ENCODE data around the gene DNHD1. TPM values are rescaled to one million over a fixed set of nuclear protein-coding genes. Genes with fewer than 3 reads are reported as not detected.

The DNHD1 gene
- total RNA-seq, 4 donors from 2014 or later = 9.9 to 30.3 (median 14.3) TPM

DNA sequence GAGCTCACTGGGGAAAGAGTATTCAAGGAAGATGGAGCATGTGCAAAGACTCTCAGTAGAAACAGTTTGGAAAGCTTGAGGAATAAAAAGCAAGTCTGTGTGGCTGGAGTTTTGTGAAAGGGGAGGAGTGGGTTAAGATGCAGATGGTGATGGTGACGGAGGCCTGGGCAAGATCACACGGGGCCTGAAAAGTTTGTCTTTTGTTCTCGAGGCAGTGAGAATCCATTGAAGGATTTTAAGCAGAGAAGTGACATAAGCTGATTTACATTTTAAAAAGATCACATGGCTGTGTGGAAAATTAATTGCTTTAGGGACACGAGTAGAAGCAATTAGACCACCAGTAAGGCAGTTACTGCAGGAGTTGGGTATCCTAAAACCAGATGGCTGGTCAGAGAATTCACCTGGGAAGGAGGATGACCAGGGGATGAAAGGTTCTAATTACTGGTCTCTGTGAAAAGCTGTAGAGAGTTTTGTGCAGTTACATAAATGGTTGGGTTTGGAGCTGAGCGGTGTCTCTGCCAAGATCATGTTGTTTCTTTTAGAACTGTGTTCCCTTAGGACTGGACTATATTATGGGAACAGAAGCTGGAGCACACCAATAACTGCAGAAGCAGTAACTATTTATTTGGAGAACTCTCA is 99.3 kb downstream of the DNHD1 start:
- TF ChIP-seq, protein P1, sequence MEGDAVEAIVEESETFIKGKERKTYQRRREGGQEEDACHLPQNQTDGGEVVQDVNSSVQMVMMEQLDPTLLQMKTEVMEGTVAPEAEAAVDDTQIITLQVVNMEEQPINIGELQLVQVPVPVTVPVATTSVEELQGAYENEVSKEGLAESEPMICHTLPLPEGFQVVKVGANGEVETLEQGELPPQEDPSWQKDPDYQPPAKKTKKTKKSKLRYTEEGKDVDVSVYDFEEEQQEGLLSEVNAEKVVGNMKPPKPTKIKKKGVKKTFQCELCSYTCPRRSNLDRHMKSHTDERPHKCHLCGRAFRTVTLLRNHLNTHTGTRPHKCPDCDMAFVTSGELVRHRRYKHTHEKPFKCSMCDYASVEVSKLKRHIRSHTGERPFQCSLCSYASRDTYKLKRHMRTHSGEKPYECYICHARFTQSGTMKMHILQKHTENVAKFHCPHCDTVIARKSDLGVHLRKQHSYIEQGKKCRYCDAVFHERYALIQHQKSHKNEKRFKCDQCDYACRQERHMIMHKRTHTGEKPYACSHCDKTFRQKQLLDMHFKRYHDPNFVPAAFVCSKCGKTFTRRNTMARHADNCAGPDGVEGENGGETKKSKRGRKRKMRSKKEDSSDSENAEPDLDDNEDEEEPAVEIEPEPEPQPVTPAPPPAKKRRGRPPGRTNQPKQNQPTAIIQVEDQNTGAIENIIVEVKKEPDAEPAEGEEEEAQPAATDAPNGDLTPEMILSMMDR (IDR thresholded peaks at IDR 0.05; ENCODE audit: low read depth) = no peak

DNA sequence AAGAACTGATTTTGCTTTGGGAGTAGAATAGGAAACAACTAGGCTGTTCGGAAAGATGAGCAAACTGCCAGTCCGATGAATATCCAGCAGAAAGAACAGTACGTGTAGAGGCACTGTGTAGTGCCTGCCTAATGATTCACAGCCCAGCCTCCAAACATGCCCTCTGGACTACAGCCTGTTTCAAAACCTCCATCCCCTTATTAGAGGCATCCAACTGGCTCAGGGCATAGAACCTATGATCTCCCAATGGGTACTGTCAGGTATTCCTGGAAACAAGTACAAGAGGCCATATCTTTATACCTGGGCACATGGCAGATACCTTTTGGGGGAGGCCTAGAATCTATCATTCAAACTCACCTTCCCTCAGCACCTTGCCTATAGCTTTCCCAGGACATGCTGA is 101.5 kb downstream of the DNHD1 start:
- TF ChIP-seq, protein P1 (IDR thresholded peaks at IDR 0.05; ENCODE audit: low read depth) = no peak

DNA sequence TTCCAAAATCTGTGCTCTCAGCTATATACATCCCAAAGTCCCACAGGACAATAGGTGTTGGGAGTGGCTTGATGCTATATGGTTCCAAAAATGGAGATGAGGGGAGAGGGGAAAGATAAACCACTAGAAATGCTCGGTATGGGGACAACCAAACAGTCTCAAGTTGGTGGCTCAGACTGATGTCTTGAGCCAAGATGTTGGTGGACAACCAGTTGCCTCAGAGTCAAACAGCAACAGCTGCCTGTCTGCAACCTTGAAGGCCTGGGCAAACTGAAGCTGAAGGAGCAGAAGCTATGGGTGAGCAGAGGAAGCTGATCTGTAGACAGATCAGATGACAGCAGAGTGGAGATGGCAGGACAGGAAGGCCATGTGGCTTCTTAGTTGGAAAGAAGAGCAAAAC is 102.4 kb downstream of the DNHD1 start:
- TF ChIP-seq, protein P1 (IDR thresholded peaks at IDR 0.05; ENCODE audit: low read depth) = no peak

DNA sequence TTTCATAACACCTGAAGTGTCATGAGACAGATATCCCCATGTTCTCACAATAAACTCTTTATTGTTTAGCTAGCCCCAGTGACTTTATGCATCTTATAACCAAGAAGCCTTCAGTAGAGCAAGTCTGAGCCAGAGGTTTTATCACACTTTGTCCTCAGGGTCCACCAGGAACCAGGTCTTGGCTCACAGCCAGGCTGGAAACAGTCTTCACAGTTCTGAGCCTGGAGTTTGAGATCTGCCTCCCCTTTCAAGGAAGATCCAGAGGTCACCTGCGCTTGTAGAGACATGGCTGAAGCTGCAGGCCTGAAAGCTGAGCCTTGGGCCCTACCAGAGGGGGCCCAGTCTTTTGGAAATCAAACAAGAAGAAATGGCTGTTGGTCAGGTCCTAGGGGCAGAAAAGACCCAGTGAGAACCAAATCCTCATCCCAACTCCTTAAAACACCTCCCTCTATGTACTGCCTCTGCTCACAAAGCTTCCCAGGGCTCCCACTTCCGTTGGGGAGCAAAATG is 102.9 kb downstream of the DNHD1 start:
- TF ChIP-seq, protein P1 (IDR thresholded peaks at IDR 0.05; ENCODE audit: low read depth) = no peak

DNA sequence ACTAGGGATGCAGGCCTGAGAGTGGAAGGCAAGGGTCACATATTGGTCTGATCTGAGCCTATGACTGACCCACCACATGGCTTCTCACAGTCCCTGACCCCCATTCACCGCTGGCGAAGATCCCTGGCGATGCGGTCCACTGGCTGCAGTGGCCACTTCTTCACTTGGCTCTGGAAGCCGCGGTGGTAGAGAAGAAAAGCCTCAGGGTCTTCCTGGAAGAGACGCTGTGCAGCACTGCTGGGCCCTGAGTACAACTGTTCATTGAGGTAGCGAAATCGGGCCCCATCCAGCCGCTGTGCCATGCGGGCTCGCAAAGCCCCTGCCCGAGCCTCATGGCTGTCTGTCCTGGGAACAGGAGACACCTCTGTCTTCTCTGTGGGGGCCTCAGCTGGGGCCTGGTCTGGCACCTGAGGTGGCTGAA is 104.0 kb downstream of the DNHD1 start:
- TF ChIP-seq, protein P1 (IDR thresholded peaks at IDR 0.05; ENCODE audit: low read depth) = no peak

DNA sequence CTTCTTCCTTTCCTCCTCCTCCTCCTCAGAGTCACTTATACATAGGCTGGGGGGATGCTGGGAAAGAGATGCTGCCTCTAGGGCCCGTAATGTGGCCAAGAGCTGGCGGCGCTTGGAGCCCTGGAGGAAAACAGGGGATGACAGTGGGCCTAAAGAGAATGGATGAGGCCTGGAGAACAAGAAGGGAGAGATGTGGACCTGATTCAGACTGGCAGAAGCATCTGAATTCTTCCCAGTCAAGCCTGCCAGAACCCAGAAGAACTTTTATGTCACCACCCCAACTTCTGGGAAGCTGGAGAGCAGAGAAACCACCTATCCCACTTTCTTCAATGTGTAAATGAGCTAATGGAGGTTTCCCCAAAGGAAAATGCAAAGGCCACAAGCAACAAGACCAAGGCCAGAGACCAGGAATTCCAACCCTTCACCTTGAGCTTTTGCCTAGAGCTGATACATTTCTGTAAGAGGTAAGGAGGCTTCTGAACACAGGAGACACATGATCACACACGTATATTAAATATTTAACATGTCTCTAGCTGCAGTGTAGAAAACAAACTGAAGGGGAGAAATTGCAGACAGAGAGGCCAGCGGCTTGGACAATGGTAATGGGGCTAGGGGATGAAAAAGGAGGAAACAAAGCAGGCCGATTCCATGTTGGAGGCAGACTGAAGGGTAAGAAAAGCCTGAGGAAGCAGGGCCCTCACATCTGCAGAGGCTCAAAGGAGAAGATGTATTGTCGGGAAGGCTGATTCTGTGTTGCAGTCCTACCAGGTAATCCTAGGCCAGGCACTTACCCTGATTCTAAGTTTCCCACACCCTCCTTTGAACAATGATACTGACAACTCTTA is 105.2 kb downstream of the DNHD1 start:
- TF ChIP-seq, protein P1 (IDR thresholded peaks at IDR 0.05; ENCODE audit: low read depth) = no peak

All from subcutaneous adipose tissue (tissue), 4 donors.